Prostate gland (tissue), 2 donors: ENCODE measurements around the gene ARHGAP4.

ENCODE experiments used
- POLR2A ChIP-seq: fragments of 450-650 bp; IDR thresholded peaks from one replicate; pipeline ENCODE4 v1.6.1; 2016; ENCODE audit warnings: antibody characterized with exemption, mild to moderate bottlenecking
- POLR2AphosphoS5 ChIP-seq: sonication (generic); formaldehyde crosslinking; IDR thresholded peaks from one replicate; pipeline ENCODE4 v1.6.1; 2017; ENCODE audit warnings: antibody characterized with exemption
- TF ChIP-seq, protein P1 (sequence below), 4 experiments: fragments of 200-600 bp in 2 of 4; fragments of 450-650 bp in 2 of 4; sonication (generic) in 2 of 4; IDR thresholded peaks; 1 replicate in 3 of 4; 2 replicates in 1 of 4; pipeline ENCODE4 v1.5.1; 2016 to 2019; ENCODE audit warnings: antibody characterized with exemption in 4 of 4, mild to moderate bottlenecking in 2 of 4, moderate library complexity in 2 of 4

DNA sequence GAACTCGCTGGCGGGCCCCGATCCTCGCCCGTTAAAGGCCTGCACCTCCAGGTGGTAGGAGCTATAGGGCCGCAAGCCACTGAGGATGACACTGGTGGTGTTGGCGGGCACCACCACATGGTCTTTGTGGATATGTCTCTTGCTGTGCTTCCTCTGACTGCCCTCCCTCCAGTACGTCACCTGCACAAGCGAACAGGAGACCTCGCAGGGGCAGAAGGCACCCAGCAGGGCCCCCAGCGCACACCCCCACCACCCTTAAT is 60.8 kb downstream of the ARHGAP4 start:
- TF ChIP-seq, protein P1, sequence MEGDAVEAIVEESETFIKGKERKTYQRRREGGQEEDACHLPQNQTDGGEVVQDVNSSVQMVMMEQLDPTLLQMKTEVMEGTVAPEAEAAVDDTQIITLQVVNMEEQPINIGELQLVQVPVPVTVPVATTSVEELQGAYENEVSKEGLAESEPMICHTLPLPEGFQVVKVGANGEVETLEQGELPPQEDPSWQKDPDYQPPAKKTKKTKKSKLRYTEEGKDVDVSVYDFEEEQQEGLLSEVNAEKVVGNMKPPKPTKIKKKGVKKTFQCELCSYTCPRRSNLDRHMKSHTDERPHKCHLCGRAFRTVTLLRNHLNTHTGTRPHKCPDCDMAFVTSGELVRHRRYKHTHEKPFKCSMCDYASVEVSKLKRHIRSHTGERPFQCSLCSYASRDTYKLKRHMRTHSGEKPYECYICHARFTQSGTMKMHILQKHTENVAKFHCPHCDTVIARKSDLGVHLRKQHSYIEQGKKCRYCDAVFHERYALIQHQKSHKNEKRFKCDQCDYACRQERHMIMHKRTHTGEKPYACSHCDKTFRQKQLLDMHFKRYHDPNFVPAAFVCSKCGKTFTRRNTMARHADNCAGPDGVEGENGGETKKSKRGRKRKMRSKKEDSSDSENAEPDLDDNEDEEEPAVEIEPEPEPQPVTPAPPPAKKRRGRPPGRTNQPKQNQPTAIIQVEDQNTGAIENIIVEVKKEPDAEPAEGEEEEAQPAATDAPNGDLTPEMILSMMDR (IDR thresholded peaks at IDR 0.05) = no peak
- TF ChIP-seq POLR2AphosphoS5 (no peak), POLR2A (no peak)
